ENCODE results near the gene SH3BP4.

SH3BP4 gene

GRCh38 chr2:235095569-235095968 is 143.8 kb downstream of the SH3BP4 start:
- no peak for DNase-seq

- DNase-seq: no peak
These were observed 144.6 kb downstream of the SH3BP4 start for GRCh38 chr2:235096447-235096846.

GRCh38 chr2:235097196-235097595 is 145.4 kb downstream of the SH3BP4 start:
- DNase-seq: no peak

GRCh38 chr2:235098269-235098668 is 146.5 kb downstream of the SH3BP4 start:
- no peak for DNase-seq

- no peak for DNase-seq
These were observed 147.1 kb downstream of the SH3BP4 start for GRCh38 chr2:235098736-235099494.

GRCh38 chr2:235102896-235103295 is 151.1 kb downstream of the SH3BP4 start:
- DNase-seq: no peak

All from activated CD4-positive, alpha-beta T cell treated with anti-CD3 and anti-CD28 coated beads, Interleukin-10, Interleukin-2, amounts not matched to agents 100 ng/mL and 50 ng/mL, durations not matched to agents 16 hours and 8 hours (primary cell).